PC-9 (cell line): ENCODE data around the gene PRKAG2. TPM values are rescaled to one million over a fixed set of nuclear protein-coding genes. Genes with fewer than 3 reads are reported as not detected.

ENCODE experiments used
- BruUV-seq: library from RNA; stranded (reverse); fragments of 400-500 nt; replicated peaks from 2 replicates; lab custom pipeline; 2021; lab: Mats Ljungman, UMichigan
- CTCF ChIA-PET: fragments of 300-600 bp; sonication (Branson Sonifier 250); formaldehyde crosslinking; loops from one replicate; lab custom pipeline; 2022; ENCODE audit warnings: antibody characterized with exemption; lab: Charles Lee
- POLR2A ChIA-PET: fragments of 300-600 bp; sonication (Branson Sonifier 250); formaldehyde crosslinking; loops from one replicate; lab custom pipeline; 2022; ENCODE audit warnings: antibody characterized with exemption; ENCODE audit not compliant: unreplicated experiment; lab: Charles Lee
- DNase-seq, 2 experiments: peaks; one replicate each; pipeline versions ENCODE4 v3.0.0 to v3.0.0-alpha.2; 2015 to 2022; ENCODE audit warnings: mixed read lengths in 1 of 2
- H2AFZ ChIP-seq: fragments of 200-600 bp; sonication (generic); 2 replicates; pipeline ENCODE4 v1.8.1; 2017; ENCODE audit warnings: antibody characterized with exemption
- H3F3A ChIP-seq: fragments of 200-600 bp; sonication (generic); 2 replicates; pipeline ENCODE4 v1.8.1; 2017; ENCODE audit warnings: antibody characterized with exemption, mild to moderate bottlenecking, low read depth; ENCODE audit not compliant: insufficient read depth
- H3K27ac ChIP-seq: fragments of 200-600 bp; sonication (generic); 2 replicates; pipeline ENCODE4 v1.6.1; 2016; ENCODE audit warnings: mixed run types
- H3K27me3 ChIP-seq: fragments of 200-600 bp; sonication (generic); 2 replicates; pipeline ENCODE4 v1.6.1; 2016; ENCODE audit warnings: low read depth, mixed run types; ENCODE audit not compliant: insufficient read depth
- H3K36me3 ChIP-seq: fragments of 200-600 bp; sonication (generic); 2 replicates; pipeline ENCODE4 v1.6.1; 2016; ENCODE audit warnings: low read depth, mixed run types
- H3K4me1 ChIP-seq: fragments of 200-600 bp; sonication (generic); replicated peaks from 2 replicates; pipeline ENCODE4 v1.6.1; 2016; ENCODE audit warnings: mixed run types; ENCODE audit not compliant: insufficient read depth
- H3K4me2 ChIP-seq: fragments of 200-600 bp; sonication (generic); 2 replicates; pipeline ENCODE4 v1.6.1; 2017; ENCODE audit warnings: mixed run types
- H3K4me3 ChIP-seq: fragments of 200-600 bp; sonication (generic); 2 replicates; pipeline ENCODE4 v1.6.1; 2016; ENCODE audit warnings: mixed run types
- H3K79me2 ChIP-seq: fragments of 200-600 bp; sonication (generic); 2 replicates; pipeline ENCODE4 v1.6.1; 2017; ENCODE audit warnings: low read depth, mixed run types
- H3K9me2 ChIP-seq: fragments of 200-600 bp; sonication (generic); 2 replicates; pipeline ENCODE4 v1.8.1; 2017; ENCODE audit warnings: mild to moderate bottlenecking; ENCODE audit not compliant: insufficient read depth
- H3K9me3 ChIP-seq: fragments of 200-600 bp; sonication (generic); 2 replicates; pipeline ENCODE4 v1.8.1; 2016; ENCODE audit warnings: low read depth; ENCODE audit not compliant: insufficient read depth
- H4K20me1 ChIP-seq: fragments of 200-600 bp; sonication (generic); 2 replicates; pipeline ENCODE4 v1.8.1; 2017; ENCODE audit not compliant: insufficient read depth
- EZH2 ChIP-seq: fragments of 200-600 bp; sonication (generic); IDR thresholded peaks from 2 replicates; pipeline ENCODE4 v1.8.0; 2017; ENCODE audit warnings: antibody characterized with exemption, low read depth
- intact Hi-C: fragments of 100-400 bp; cut with micrococcal nuclease; formaldehyde crosslinking; loops from one replicate; pipeline ENCODE4 v1.10.0; 2022; ENCODE audit not compliant: unreplicated experiment
- total RNA-seq: library from RNA; stranded (reverse); gene quantifications from 2 replicates; pipeline ENCODE4 v1.2.3, GENCODE V29; 2021
- TF ChIP-seq, protein P1 (sequence below): fragments of 200-600 bp; sonication (generic); conservative IDR thresholded peaks from 2 replicates; pipeline ENCODE4 v1.6.1; 2017; ENCODE audit warnings: mixed run types, antibody characterized with exemption, mild to moderate bottlenecking, moderate library complexity

The PRKAG2 gene
- total RNA-seq, 1 experiment from 2014 or later = 37.3 TPM

DNA sequence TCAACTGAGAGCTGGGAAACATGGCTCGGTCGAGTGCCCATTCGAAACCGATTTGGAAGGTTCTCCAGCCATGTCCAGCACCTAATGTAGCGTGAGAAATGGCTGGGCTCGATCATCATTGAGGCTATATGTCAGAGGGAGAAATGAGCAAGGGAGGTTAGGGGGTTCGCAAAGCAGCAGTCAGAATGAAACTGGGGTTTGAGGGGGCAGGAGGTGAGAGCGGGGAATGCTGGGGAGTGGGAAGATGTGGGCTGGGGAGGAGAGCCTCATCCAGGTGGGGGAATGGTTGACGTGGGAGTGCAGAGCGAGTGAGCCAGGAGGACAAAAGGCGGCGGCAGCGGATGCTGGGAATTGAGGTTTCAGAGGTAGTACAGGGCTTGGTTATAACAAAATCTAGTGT is 44.5 kb upstream of the PRKAG2 start:
- intact Hi-C loops = no loop called here
- BruUV-seq = no TSS peak
- no peaks in the 10 kb centered on the region for H3K4me1 ChIP-seq
- H3K36me3 ChIP-seq = no peaks in the 10 kb centered on the region
- no peak for TF ChIP-seq EZH2
- TF ChIP-seq, protein P1, sequence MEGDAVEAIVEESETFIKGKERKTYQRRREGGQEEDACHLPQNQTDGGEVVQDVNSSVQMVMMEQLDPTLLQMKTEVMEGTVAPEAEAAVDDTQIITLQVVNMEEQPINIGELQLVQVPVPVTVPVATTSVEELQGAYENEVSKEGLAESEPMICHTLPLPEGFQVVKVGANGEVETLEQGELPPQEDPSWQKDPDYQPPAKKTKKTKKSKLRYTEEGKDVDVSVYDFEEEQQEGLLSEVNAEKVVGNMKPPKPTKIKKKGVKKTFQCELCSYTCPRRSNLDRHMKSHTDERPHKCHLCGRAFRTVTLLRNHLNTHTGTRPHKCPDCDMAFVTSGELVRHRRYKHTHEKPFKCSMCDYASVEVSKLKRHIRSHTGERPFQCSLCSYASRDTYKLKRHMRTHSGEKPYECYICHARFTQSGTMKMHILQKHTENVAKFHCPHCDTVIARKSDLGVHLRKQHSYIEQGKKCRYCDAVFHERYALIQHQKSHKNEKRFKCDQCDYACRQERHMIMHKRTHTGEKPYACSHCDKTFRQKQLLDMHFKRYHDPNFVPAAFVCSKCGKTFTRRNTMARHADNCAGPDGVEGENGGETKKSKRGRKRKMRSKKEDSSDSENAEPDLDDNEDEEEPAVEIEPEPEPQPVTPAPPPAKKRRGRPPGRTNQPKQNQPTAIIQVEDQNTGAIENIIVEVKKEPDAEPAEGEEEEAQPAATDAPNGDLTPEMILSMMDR = no peak
- H4K20me1 ChIP-seq = no peaks in the 10 kb centered on the region
- no peaks in the 10 kb centered on the region for H3F3A ChIP-seq
- H3K27ac ChIP-seq = no peak overlapping the region
- no peak overlapping the region for H3K4me3 ChIP-seq
- ChIA-PET POLR2A (no interaction called here), CTCF (no interaction called here)
- no peaks in the 10 kb centered on the region for H3K9me3 ChIP-seq
- DNase-seq = no peak
- H3K9me2 ChIP-seq = no peaks in the 10 kb centered on the region
- H3K79me2 ChIP-seq = no peaks in the 10 kb centered on the region
- no peak overlapping the region for H2AFZ ChIP-seq
- peaks cover 60% of the 10 kb centered on the region for H3K27me3 ChIP-seq
- H3K4me2 ChIP-seq = no peak overlapping the region

DNA sequence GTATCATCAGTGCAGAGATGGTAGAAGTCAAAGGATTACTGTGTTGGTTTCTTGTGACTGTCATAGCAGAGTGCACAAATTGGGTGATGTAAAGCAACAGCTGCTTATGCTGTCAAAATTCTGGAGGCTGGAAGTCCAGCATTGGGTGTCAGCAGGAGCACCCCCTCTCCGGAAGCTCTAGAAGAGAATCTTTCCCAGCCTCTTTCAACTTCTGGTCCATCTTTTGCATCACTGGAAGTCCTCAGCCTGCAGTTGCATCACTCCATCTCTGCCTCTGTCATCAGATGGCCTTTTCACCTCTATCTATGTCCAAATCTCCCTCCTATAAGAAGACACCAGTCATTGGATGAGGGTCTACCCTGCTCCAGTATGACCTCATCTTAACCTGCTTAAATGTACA is 43.6 kb upstream of the PRKAG2 start:
- DNase-seq = no peak
- Histone ChIP-seq H3K4me2 (no peak overlapping the region), H3K4me3 (no peak overlapping the region), H3K27me3 (peaks cover 70% of the 10 kb centered on the region), H3K79me2 (no peaks in the 10 kb centered on the region), H3K4me1 (no peaks in the 10 kb centered on the region), H4K20me1 (no peaks in the 10 kb centered on the region), H2AFZ (no peak overlapping the region), H3K9me3 (no peaks in the 10 kb centered on the region), H3K36me3 (no peaks in the 10 kb centered on the region), H3K27ac (no peak overlapping the region), H3K9me2 (no peaks in the 10 kb centered on the region), H3F3A (no peaks in the 10 kb centered on the region)
- no TSS peak for BruUV-seq
- ChIA-PET POLR2A (no interaction called here), CTCF (interaction anchor here (0.7 kb wide), 1 partner anchor 247 kb away, joined by 5 read pairs; no protein-coding TSS in a partner anchor)
- intact Hi-C loops = no loop called here
- TF ChIP-seq, protein P1 = no peak
- no peak for TF ChIP-seq EZH2

DNA sequence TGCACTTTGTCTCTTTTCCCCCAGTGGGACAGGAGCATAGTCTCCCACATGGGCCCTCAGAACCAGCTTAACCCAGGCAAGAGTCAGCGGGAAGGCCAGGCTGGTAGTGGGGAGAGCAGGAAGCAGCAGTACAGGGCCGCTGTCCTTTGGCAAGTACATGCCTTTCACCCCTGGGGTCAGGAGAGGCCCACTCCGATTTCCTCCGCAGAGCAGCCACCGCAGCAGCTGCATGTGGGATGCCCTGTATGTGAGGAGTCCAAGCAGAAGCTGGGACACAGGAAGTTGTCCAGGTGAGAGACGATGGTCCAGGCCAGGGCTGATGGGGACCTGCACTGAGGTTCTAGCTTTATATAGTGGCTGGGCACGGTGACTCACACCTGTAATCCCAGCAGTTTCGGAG is 42.7 kb upstream of the PRKAG2 start:
- Histone ChIP-seq H3K27ac (no peak overlapping the region), H3K36me3 (no peaks in the 10 kb centered on the region), H3K27me3 (peaks cover 78% of the 10 kb centered on the region), H3K4me3 (no peak overlapping the region), H4K20me1 (no peaks in the 10 kb centered on the region), H3K9me2 (no peaks in the 10 kb centered on the region), H3K79me2 (no peaks in the 10 kb centered on the region), H3K4me2 (no peak overlapping the region), H3F3A (no peaks in the 10 kb centered on the region), H3K4me1 (no peaks in the 10 kb centered on the region), H2AFZ (no peak overlapping the region), H3K9me3 (no peaks in the 10 kb centered on the region)
- POLR2A ChIA-PET = no interaction called here
- BruUV-seq = no TSS peak
- intact Hi-C loops = no loop called here
- DNase-seq = no peak
- CTCF ChIA-PET = no interaction called here
- TF ChIP-seq, protein P1 = no peak
- no peak for TF ChIP-seq EZH2
